Gastroesophageal sphincter (tissue), 4 donors: ENCODE measurements around the gene ARMC12. TPM values are rescaled to one million over a fixed set of nuclear protein-coding genes. Genes with fewer than 3 reads are reported as not detected.

Source experiments
- ATAC-seq: fragments of 150-250 bp; one replicate; pipeline ENCODE4 v1.9.1; 2016; ENCODE audit warnings: mild to moderate bottlenecking, moderate library complexity
- H3K27ac ChIP-seq, 4 donors: fragments of 200-600 bp; sonication (generic) in 3 of 4; 1 replicate in 3 of 4; 2 replicates in 1 of 4; pipeline ENCODE4 v1.5.1; 2016 to 2019
- H3K27me3 ChIP-seq: fragments of 200-600 bp; sonication (generic); one replicate; pipeline ENCODE4 v1.5.1; 2019
- H3K36me3 ChIP-seq, 2 donors: fragments of 200-600 bp; sonication (generic); one replicate each; pipeline ENCODE4 v1.5.1; 2019; ENCODE audit warnings: control low read depth in 1 of 2
- H3K4me1 ChIP-seq, 3 donors: fragments of 200-600 bp; sonication (generic); 1 replicate in 2 of 3; 2 replicates in 1 of 3; pipeline ENCODE4 v1.5.1; 2016 to 2019; ENCODE audit warnings: control low read depth in 2 of 3
- H3K4me3 ChIP-seq, 2 donors: fragments of 200-600 bp; sonication (generic); one replicate each; pipeline ENCODE4 v1.5.1; 2019; ENCODE audit warnings: mild to moderate bottlenecking in 1 of 2, moderate library complexity in 1 of 2
- H3K9me3 ChIP-seq, 3 donors: fragments of 200-600 bp; sonication (generic); one replicate each; pipeline ENCODE4 v1.5.1; 2017 to 2019; ENCODE audit warnings: control low read depth in 2 of 3
- CTCF ChIP-seq, 4 experiments: fragments of 200-600 bp in 2 of 4; fragments of 450-650 bp in 2 of 4; sonication (generic) in 1 of 4; IDR thresholded peaks; one replicate each; pipeline ENCODE4 v1.5.1; 2017 to 2019; ENCODE audit warnings: antibody characterized with exemption in 4 of 4, mild to moderate bottlenecking in 2 of 4, moderate library complexity in 2 of 4
- EP300 ChIP-seq: sonication (generic); formaldehyde crosslinking; IDR thresholded peaks from one replicate; pipeline ENCODE4 v1.6.1; 2017; ENCODE audit warnings: antibody characterized with exemption, mild to moderate bottlenecking
- POLR2A ChIP-seq, 2 donors: fragments of 450-650 bp; IDR thresholded peaks; one replicate each; pipeline ENCODE4 v1.6.1; 2017; ENCODE audit warnings: antibody characterized with exemption in 2 of 2, mild to moderate bottlenecking in 2 of 2, moderate library complexity in 1 of 2
- POLR2AphosphoS5 ChIP-seq: sonication (generic); formaldehyde crosslinking; IDR thresholded peaks from one replicate; pipeline ENCODE4 v1.6.1; 2017; ENCODE audit warnings: antibody characterized with exemption
- WGBS, 2 donors: methylation state at CpG; one replicate each; pipeline ENCODE4 v1.1.5; 2018; ENCODE audit warnings: low coverage in 1 of 2; 5-methylcytosine and 5-hydroxymethylcytosine counted together
- total RNA-seq, 4 donors: library from RNA; depleted of rRNA; stranded (reverse); fragments of >200 nt; gene quantifications; one replicate each; pipeline ENCODE4 v1.1.0, GENCODE V29; 2016

The ARMC12 gene
- total RNA-seq, 4 donors from 2014 or later = 0.54 to 1.5 TPM; not detected in 2

- ATAC-seq = no peak
- peaks cover 0 to 7% (median 0%) of the 10 kb centered on the region in 3 donors for H3K9me3 ChIP-seq
- no peaks in the 10 kb centered on the region for H3K27me3 ChIP-seq
- H3K36me3 ChIP-seq = no peaks in the 10 kb centered on the region
- TF ChIP-seq CTCF (IDR thresholded peaks at IDR 0.05) = no peak
- no peak for TF ChIP-seq POLR2AphosphoS5
- TF ChIP-seq POLR2A (IDR thresholded peaks at IDR 0.05) = no peak
- TF ChIP-seq EP300 = no peak
- no peaks in the 10 kb centered on the region for H3K4me1 ChIP-seq
- H3K4me3 ChIP-seq = no peak overlapping the region
- no peak overlapping the region for H3K27ac ChIP-seq
- WGBS, 2 donors = 77 to 95% methylated on average over 3 to 6 of the region's 7 CpGs
Measured at GRCh38 chr6:35745509-35745908, 8.7 kb downstream of the ARMC12 start.

DNA sequence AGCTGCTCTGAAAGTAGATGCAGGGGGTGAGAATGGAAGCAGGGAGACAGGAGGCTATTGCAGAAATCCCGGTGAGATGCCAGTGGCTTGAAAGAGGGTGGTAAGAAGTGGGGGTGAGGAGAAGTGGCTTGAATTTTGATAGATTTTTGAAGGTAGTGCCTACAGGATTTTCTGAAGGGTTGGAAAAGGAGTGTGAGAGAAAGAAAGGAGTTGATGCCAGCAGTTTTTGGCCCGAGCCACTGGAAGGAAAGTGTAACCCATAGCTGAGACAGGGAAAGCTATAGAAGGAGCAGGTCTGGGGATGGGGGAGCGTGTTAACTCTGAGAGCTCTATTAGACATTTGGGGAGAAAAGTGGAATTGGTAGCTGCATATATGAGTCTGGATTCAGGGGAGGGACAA lies 9.7 kb downstream of the ARMC12 start:
- Histone ChIP-seq H3K36me3 (no peaks in the 10 kb centered on the region), H3K4me3 (no peak overlapping the region), H3K27ac (no peak overlapping the region), H3K27me3 (no peaks in the 10 kb centered on the region), H3K9me3 (peaks cover 0 to 7% (median 0%) of the 10 kb centered on the region in 3 donors), H3K4me1 (no peaks in the 10 kb centered on the region)
- TF ChIP-seq EP300 = no peak
- 73 to 100% methylated on average over 1 to 3 of the region's 3 CpGs for WGBS, 2 donors
- no peak for ATAC-seq

- ATAC-seq = no peak
- no peaks in the 10 kb centered on the region for H3K36me3 ChIP-seq
- no peaks in the 10 kb centered on the region for H3K27me3 ChIP-seq
- H3K4me3 ChIP-seq = no peak overlapping the region
- peaks cover 0 to 7% (median 0%) of the 10 kb centered on the region in 3 donors for H3K9me3 ChIP-seq
- H3K4me1 ChIP-seq = no peaks in the 10 kb centered on the region
- 76 to 78% methylated on average over 1 of the region's 1 CpG for WGBS, 2 donors
- TF ChIP-seq CTCF (IDR thresholded peaks at IDR 0.05) (no peak), EP300 (no peak), POLR2A (IDR thresholded peaks at IDR 0.05) (no peak), POLR2AphosphoS5 (no peak)
- no peak overlapping the region for H3K27ac ChIP-seq
Measured at GRCh38 chr6:35747877-35748276, 11.0 kb downstream of the ARMC12 start.

DNA sequence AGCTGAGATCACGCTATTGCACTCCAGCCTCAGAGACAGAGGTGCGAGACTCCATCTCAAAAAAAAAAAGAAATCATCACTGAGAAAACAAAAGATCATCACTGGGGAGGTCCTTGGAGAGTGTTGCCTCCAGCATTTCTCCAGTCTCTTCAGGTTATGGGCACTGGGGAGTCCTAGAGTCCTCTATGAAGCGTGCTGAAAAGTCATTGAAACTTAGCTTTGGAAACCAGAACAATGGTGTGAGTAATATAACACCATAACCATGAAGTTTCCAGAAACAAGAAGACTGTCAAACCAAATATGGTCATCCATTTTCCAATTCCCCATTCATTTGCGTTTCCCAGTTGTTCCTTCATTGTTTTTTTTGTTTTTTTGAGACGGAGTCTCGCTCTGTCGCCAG lies 13.7 kb downstream of the ARMC12 start:
- 88 to 95% methylated on average over 4 to 7 of the region's 7 CpGs for WGBS, 2 donors
- ATAC-seq = no peak
- Histone ChIP-seq H3K9me3 (peaks cover 0 to 7% (median 0%) of the 10 kb centered on the region in 3 donors), H3K36me3 (no peaks in the 10 kb centered on the region), H3K4me1 (no peaks in the 10 kb centered on the region), H3K27me3 (no peaks in the 10 kb centered on the region), H3K27ac (no peak overlapping the region), H3K4me3 (no peak overlapping the region)
- no peak for TF ChIP-seq POLR2A (IDR thresholded peaks at IDR 0.05)
- TF ChIP-seq CTCF (IDR thresholded peaks at IDR 0.05) = no peak
- no peak for TF ChIP-seq EP300
- TF ChIP-seq POLR2AphosphoS5 = no peak

DNA sequence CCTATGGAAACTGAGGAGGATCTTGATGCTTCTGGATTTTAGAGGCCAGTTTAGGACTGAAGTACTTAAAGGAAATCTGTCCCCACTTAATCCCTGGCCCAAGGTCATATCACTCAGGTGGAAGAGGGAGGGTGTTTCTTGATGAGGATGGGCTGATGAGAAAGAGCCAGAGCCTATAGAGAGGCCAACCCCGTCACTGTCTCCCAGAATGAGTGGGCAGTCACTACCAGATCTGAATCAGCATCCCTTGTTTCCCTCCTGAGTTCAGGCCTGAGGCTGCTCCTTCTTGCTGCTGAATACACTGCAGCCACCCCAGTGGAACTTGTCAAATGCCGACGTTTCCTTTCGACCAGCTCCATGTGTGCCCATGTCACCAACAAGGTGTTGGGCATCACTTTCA lies 14.8 kb downstream of the ARMC12 start:
- H3K36me3 ChIP-seq = no peaks in the 10 kb centered on the region
- no peak for ATAC-seq
- 76 to 85% methylated on average over 4 of the region's 4 CpGs for WGBS, 2 donors

More for the DNA sequence above, 14.8 kb downstream of the ARMC12 start:
- Histone ChIP-seq H3K27me3 (no peaks in the 10 kb centered on the region), H3K9me3 (peaks cover 0 to 7% (median 0%) of the 10 kb centered on the region in 3 donors), H3K27ac (no peak overlapping the region), H3K4me3 (no peak overlapping the region), H3K4me1 (no peaks in the 10 kb centered on the region)
- TF ChIP-seq POLR2AphosphoS5 (no peak), POLR2A (IDR thresholded peaks at IDR 0.05) (no peak), EP300 (no peak), CTCF (IDR thresholded peaks at IDR 0.05) (no peak)
